K562 (cell line): Measurements from ENCODE around the gene PPP1R14B. TPM values are rescaled to one million over a fixed set of nuclear protein-coding genes. Genes with fewer than 3 reads are reported as not detected.

Source experiments
- AFF1 ChIP-seq, 2 experiments: fragments of 450-650 bp; IDR thresholded peaks; 2 replicates each; pipeline ENCODE4 v1.6.1; 2018; ENCODE audit warnings: mild to moderate bottlenecking in 2 of 2, low read depth in 1 of 2; ENCODE audit not compliant: partially characterized antibody in 2 of 2
- ATF7 ChIP-seq: fragments of 450-650 bp; IDR thresholded peaks from 2 replicates; pipeline ENCODE4 v1.7.1; 2014; ENCODE audit warnings: mild to moderate bottlenecking, moderate library complexity
- BMI1 ChIP-seq: fragments of 150-350 bp; IDR thresholded peaks from 2 replicates; pipeline ENCODE4 v1.6.1; 2014; ENCODE audit warnings: low read length
- CGGBP1 ChIP-seq: fragments of 250-450 bp; sonication (Bioruptor Pico); IDR thresholded peaks from 2 replicates; pipeline ENCODE4 v1.9.0; 2021; ENCODE audit warnings: mild to moderate bottlenecking
- CHCHD3 ChIP-seq: fragments of 250-450 bp; sonication (Bioruptor Pico); IDR thresholded peaks from 2 replicates; pipeline ENCODE4 v2.1.2; 2022; ENCODE audit warnings: mild to moderate bottlenecking
- CTCF ChIP-seq, 3 experiments: IDR thresholded peaks in 2 of 3; conservative IDR thresholded peaks in 1 of 3; 2 replicates each; pipeline ENCODE4 v1.5.1; 2011 to 2012; ENCODE audit warnings: low read length in 3 of 3, mild to moderate bottlenecking in 3 of 3, control low read depth in 2 of 3, improper control_type of control experiment in 1 of 3, inconsistent platforms in 1 of 3, low read depth in 1 of 3, mixed read lengths in 1 of 3, moderate library complexity in 1 of 3; ENCODE audit not compliant: insufficient read depth in 2 of 3
- FOXK1 ChIP-seq: sonication (generic); formaldehyde crosslinking; IDR thresholded peaks from 2 replicates; pipeline ENCODE4 v1.8.0; 2022; ENCODE audit warnings: missing genetic modification reagents, mild to moderate bottlenecking, borderline replicate concordance
- HMGN3 ChIP-seq: IDR thresholded peaks from 2 replicates; pipeline ENCODE4 v1.6.1; 2011; ENCODE audit warnings: borderline replicate concordance, low read depth, mild to moderate bottlenecking, mixed read lengths, low read length; ENCODE audit not compliant: insufficient read length; ENCODE audit errors: extremely low read depth
- JUND ChIP-seq, 2 experiments: IDR thresholded peaks; 2 replicates in 1 of 2; 3 replicates in 1 of 2; pipeline ENCODE4 v1.6.1; 2011; ENCODE audit warnings: borderline replicate concordance in 2 of 2, low read depth in 2 of 2, low read length in 2 of 2, improper control_type of control experiment in 1 of 2, missing biosample characterization in 1 of 2, missing genetic modification characterization in 1 of 2, missing genetic modification reagents in 1 of 2
- MIER1 ChIP-seq: fragments of 450-650 bp; IDR thresholded peaks from 2 replicates; pipeline ENCODE4 v1.6.1; 2016; ENCODE audit warnings: antibody characterized with exemption, mild to moderate bottlenecking, low read depth
- MXI1 ChIP-seq: IDR thresholded peaks from 2 replicates; pipeline ENCODE4 v1.6.1; 2011; ENCODE audit warnings: low read depth, mild to moderate bottlenecking, improper control_type of control experiment, low read length
- NR2C1 ChIP-seq, 2 experiments: fragments of 450-650 bp; IDR thresholded peaks; 2 replicates each; pipeline ENCODE4 v1.6.1; 2017; ENCODE audit warnings: mild to moderate bottlenecking in 2 of 2, antibody characterized with exemption in 1 of 2, inconsistent platforms in 1 of 2, missing compliant biosample characterization in 1 of 2, missing genetic modification characterization in 1 of 2
- POLR2AphosphoS5 ChIP-seq: IDR thresholded peaks from 2 replicates; pipeline ENCODE4 v1.6.1; 2011; ENCODE audit warnings: mild to moderate bottlenecking, low read depth, low read length, moderate library complexity; ENCODE audit not compliant: control insufficient read depth, insufficient read depth
- POLR3A ChIP-seq: IDR thresholded peaks from 2 replicates; pipeline ENCODE4 v1.6.1; 2011; ENCODE audit warnings: borderline replicate concordance, mild to moderate bottlenecking, moderate library complexity; ENCODE audit not compliant: insufficient read length, insufficient read depth; ENCODE audit errors: extremely low read depth
- SMARCC2 ChIP-seq: fragments of 450-650 bp; IDR thresholded peaks from 2 replicates; pipeline ENCODE4 v1.6.1; 2017; ENCODE audit warnings: antibody characterized with exemption, moderate library complexity, mild to moderate bottlenecking, low read depth
- TBP ChIP-seq: optimal IDR thresholded peaks from 2 replicates; pipeline ENCODE3; 2011; ENCODE audit warnings: low read depth, low read length, improper control_type of control experiment
- XRCC5 ChIP-seq: fragments of 200-400 bp; formaldehyde crosslinking; IDR thresholded peaks from 2 replicates; pipeline ENCODE4 v1.6.1; 2017; ENCODE audit warnings: low read depth, mild to moderate bottlenecking, low read length
- ZNF324 ChIP-seq: fragments of 250-450 bp; sonication (Bioruptor Pico); IDR thresholded peaks from 2 replicates; pipeline ENCODE4 v1.4.0; 2020; ENCODE audit warnings: mild to moderate bottlenecking
- ZNF436 ChIP-seq: fragments of 250-450, 450-650 bp; sonication (Bioruptor Pico); formaldehyde crosslinking; IDR thresholded peaks from 2 replicates; pipeline ENCODE4 v1.7.0; 2020; ENCODE audit warnings: mild to moderate bottlenecking
- ZNF583 ChIP-seq: fragments of 250-450 bp; sonication (Bioruptor Pico); IDR thresholded peaks from 2 replicates; pipeline ENCODE4 v1.4.0; 2020
- polyA plus RNA-seq, 8 experiments: library from polyadenylated mRNA; depleted of rRNA in 4 of 8; stranded (reverse) in 5 of 8; unstranded in 3 of 8; fragments of >200 nt; fragmentation: Nextera tagmentation in 2 of 8; fragmentation: Illumina TruSeq in 1 of 8; extraction: Ambion mirVana in 2 of 8; extraction: Trizol in 1 of 8; gene quantifications; 2 replicates each; pipeline versions ENCODE4 v1.2.1 to v1.2.3, GENCODE V29; 2011 to 2014; ENCODE audit warnings: inconsistent platforms in 1 of 8, missing spikeins in 1 of 8
- total RNA-seq, 7 experiments: library from RNA; depleted of rRNA in 6 of 7; stranded (reverse); fragments of >200 nt in 6 of 7; fragmentation: Illumina TruSeq in 2 of 7; extraction: Trizol in 2 of 7; gene quantifications; 2 replicates each; pipeline versions ENCODE4 v1.2.1 to v1.2.3, GENCODE V29; 2011 to 2021; ENCODE audit warnings: low replicate concordance in 1 of 7

Gene PPP1R14B
- total and polyA plus RNA-seq, 9 of the 15 experiments (the other 6 are each of a cell fraction or from before 2014, with no cell fraction given): 7.7 to 566 (median 212) TPM

GRCh38 chr11:64284048-64284961 is 37.6 kb upstream of the PPP1R14B start, which contains the start of gene BAD (continued):
- TF ChIP-seq CTCF (IDR thresholded peaks at IDR 0.05 in 2 of 3, conservative IDR thresholded peaks at IDR 0.05 in 1 of 3; ENCODE audit: insufficient read depth in 2 of 3, low read depth in 1 of 3, low read length in 3 of 3): no peak; a peak in 1 of 6 replicates
- peak; percentile 92 for TF ChIP-seq MXI1
- TF ChIP-seq HMGN3: peak; percentile 38
- TF ChIP-seq FOXK1 (CRISPR knock-in tag): no peak
- TF ChIP-seq TBP: peak; percentile 23
- TF ChIP-seq POLR3A: no peak
- no peak for TF ChIP-seq NR2C1 (IDR thresholded peaks at IDR 0.05)
- 0 out of 2 replicates have a peak, but pooled peaks have one; percentile 15 for TF ChIP-seq NR2C1 (tag; IDR thresholded peaks at IDR 0.05)
- peak; percentile 58; the same call in 1 of the 2 replicates for TF ChIP-seq POLR2AphosphoS5
- TF ChIP-seq SMARCC2: no peak
- no peak for TF ChIP-seq ZNF583 (CRISPR knock-in tag)
- TF ChIP-seq MIER1: no peak
- TF ChIP-seq XRCC5: 0 out of 2 replicates have a peak, but pooled peaks have one; percentile 58
- TF ChIP-seq AFF1 (IDR thresholded peaks at IDR 0.05; ENCODE audit: low read depth in 1 of 2, partially characterized antibody in 2 of 2): no peak
- no peak for TF ChIP-seq CHCHD3 (CRISPR knock-in tag)
- TF ChIP-seq ZNF436: no peak
- TF ChIP-seq ZNF324 (CRISPR knock-in tag): no peak
- peak; percentile 90 for TF ChIP-seq BMI1
- TF ChIP-seq JUND (IDR thresholded peaks at IDR 0.05; ENCODE audit: borderline replicate concordance, low read depth, low read length): peak; percentile 48
- no peak for TF ChIP-seq JUND (tag; IDR thresholded peaks at IDR 0.05; ENCODE audit: borderline replicate concordance, low read depth, low read length)
- 0 out of 2 replicates have a peak, but pooled peaks have one; percentile 31 for TF ChIP-seq ATF7
- 0 out of 2 replicates have a peak, but pooled peaks have one; percentile 54 for TF ChIP-seq CGGBP1 (CRISPR knock-in tag)
